Nucleus accumbens (tissue), 56 donors: ENCODE results near the gene PTEN.
"Not testable (repeated sequence)": the region's sequence is repeated elsewhere in the genome, so short reads cannot be mapped to it uniquely, and the experiment has no call there.

Experiments used
- DNase-seq, 56 donors: peaks; one replicate each; lab custom pipeline; 2025; lab: John Stamatoyannopoulos, UW

PTEN gene

DNA sequence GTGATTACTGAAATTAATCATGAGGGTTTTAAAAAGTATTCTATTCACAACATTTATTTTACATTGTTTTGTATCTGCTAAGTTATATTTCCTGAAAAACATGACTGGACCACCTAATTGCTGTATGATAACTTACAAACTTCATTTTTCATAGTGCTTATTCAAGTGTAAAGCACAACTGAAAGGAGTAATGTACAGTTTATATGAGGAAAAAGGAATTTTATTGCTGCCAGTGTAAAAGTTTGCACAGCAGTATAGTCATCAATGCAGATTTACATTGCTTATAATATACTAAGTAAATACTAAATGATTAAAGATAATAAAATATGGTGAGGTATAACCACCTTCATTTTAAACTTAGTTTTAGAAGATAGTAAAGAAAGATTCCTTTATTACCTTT lies 4.0 kb downstream of the PTEN start:
- DNase-seq, result no peak

DNA sequence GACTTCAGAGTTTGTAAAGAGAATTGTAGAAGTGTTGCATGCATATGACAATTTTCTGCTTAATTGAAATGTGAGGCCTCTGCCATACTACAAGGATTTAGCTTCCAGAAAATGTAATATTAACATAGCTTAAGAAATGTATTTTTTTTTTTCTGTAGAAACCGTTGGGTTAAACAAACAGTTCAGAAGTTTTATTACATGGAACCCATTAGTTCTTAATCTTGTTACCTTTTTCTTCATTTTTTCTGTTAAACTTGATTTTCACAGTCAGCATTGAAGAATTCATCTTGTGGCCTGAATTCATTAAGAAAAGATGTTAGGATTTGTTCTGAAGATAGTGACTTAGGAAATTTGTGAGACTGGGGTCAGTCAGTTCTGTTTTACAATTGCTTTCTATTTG lies 4.9 kb downstream of the PTEN start:
- DNase-seq, result no peak

DNA sequence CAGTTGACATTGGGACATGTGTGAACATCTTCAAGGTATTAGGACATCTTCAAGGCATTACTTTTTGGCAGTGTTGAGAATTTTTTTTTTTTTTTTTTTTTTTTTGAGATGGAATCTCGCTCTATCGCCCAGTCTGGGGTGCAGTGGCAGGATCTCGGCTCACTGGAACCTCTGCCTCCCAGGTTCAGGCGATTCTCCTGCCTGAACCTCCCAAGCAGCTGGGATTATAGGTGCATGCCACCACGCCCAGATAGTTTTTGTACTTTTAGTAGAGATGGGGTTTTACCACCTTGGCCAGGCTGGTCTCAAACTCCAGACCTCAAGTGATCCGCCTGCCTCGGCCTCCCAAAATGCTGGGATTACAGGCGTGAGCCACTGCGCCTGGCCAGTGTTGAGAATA lies 5.7 kb downstream of the PTEN start:
- DNase-seq, result not testable (repeated sequence)

DNA sequence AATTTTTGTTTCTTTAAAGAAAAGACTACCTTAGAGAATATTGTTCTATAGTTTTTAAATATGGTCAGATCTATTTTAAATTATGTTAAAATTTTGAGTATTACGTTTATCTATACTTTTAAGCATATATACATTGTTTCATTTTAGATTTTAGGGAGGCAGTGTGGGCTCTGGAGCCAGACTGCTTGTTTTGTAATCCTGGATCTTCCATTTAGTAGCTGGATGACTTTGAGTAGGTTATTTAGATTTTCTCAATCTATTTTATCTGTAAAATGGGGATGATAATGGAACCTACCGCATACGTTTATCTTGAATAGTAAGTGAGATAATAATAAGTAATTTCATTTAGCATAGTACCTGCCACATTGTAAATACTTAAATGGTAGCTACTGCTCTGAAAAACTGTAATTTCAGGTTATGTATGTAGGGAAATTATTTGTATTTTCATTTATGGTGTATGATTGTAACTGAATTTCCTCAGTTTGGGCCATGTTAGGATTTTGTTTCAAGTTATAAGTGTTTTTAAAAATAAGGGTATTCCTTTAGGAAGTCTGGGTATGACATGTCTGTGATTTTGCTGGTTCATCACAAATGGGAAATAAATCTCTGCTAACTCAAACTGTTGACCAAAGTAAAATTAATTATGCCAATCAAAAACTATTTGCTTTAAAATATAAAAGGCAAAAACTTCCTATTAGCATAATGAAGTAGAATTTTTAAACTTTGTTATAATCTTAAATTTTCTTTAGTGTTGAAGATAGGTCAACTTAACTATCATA lies 6.5 kb downstream of the PTEN start:
- DNase-seq, result no peak

DNA sequence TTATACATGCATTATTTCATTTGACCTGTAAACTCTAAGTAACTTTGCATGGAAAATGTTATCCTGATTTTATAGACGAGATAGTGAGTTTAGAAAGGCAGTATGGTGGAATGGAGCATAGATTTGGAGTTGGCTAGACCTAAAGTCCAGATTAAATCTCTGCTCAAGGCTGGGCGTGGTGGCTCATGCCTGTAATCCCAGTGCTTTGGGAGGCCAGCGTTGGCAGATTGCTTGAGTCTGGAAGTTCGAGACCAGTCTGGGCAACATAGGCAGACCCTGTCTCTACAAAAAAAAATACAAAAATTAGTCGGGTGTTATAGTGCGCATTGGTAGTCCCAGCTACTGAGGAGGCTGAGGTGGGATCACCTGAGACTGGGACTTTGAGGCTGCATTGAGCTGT lies 9.4 kb downstream of the PTEN start:
- DNase-seq, result no peak

DNA sequence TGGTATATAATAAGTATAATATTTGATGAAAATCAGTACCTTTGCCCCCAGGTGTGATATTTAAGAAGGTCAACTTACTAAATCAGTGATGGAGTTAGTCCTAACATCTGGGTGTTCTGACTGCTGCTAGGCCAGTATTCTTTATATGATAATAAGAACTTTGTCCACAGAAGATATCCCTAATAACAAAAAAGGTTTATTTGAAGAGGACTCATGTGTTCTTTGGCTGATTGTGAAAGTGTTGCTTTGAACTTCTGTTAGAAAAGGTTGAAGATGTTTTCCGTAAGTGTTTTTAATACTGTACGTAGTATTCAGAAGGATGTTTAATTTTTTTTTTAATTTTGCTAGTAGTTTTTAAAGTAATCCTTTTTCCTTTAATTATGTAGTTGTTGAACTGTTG lies 10.2 kb downstream of the PTEN start:
- DNase-seq, result no peak

DNA sequence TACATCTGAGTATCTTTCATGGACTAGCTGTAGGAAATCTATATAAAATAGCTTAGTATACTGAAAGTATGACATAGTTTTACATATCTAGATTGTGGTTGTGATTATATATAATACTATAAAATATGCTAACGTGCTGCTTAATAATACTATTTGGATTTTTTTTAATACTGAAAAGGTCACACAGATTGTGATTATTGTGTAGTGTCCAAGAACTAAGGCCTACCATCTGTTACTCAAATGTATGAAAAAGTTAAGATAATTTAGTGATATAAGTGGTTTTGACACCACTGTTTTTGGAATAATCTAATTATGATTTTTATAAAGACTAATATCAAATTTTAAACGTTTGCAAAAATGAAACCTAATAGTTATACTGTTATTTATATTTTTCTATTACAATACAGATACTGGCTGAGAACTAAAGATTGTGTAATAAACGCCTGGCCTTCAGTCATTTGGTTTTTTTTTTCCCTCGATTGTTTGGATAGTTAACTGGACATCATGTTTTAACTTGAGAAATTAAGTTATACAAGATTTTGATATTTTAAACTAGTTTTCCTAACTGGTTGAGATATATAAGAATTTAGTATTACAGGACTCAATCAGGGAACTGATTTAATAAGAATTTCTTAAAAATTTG lies 12.6 kb downstream of the PTEN start:
- DNase-seq, result no peak

DNA sequence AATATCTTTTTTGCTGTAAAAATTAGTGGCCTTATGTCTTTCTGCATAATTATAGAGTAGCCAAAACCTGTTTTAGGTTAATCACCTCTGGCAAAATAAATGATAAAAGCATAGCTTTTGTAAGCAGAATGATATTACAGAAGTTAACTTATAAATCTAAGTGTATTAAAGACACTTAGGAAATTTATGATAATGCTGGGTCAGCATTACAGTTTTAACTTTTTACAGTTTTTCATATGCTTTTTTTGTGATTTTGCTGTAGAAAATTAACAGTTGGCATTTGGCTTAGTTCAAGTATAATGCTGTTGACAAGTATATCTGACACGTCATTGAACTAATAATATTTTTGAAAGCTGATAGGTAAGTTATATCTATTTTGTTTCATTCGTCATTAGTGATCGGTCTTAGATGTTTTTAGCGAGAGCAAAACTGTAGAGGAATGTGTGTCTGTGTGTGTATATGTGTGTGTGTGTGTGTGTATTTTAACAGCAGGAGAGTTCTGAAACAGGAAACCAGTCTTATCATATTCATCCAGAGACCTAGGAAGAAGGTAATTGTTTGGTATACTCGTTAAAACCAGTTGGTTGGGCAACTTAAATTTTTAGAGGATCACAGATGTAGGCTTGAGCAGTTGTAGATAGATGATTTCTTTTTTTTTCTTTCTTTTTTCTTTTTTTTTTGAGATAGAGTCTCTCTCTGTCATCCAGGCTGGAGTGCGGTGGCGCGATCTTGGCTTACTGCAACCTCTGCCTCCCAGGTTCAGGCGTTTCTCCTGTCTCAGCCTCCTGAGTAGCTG lies 15.4 kb downstream of the PTEN start:
- DNase-seq, result no peak

DNA sequence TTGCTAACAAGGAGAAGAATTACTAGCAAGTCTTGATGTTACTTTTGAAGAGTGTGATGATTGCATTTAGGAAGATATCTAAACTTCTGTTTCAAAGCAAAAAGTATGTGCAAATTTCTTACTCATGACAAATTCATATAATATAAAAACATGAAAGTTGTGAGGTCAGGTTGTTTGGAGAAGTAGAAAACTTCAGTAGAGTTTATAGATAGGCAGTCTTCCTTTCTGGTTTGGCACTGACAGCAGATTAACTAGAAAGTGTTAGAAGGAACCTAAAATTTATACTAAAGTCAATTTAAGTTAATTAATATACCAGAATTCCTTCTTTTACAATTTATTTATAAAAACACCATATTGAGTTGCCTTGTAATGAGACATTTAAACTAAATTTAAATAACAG lies 16.9 kb downstream of the PTEN start:
- no peak for DNase-seq

DNA sequence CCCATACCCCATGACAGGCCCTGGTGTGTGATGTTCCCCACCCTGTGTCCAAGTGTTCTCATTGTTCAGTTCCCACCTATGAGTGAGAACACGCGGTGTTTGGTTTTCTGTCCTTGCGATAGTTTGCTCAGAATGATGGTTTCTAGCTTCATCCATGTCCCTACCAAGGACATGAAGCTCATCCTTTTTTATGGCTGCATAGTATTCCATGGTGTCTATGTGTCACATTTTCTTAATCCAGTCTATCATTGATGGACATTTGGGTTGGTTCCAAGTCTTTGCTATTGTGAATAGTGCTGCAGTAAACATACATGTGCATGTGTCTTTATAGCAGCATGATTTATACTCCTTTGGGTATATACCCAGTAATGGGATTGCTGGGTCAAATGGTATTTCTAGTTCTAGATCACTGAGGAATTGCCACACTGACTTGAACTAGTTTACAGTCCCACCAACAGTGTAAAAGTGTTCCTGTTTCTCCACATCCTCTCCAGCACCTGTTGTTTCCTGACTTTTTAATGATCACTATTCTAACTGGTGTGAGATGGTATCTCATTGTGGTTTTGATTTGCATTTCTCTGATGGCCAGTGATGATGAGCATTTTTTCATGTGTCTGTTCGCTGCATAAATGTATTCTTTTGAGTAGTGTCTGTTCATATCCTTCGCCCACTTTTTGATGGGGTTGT lies 18.1 kb downstream of the PTEN start:
- not testable (repeated sequence) for DNase-seq

DNA sequence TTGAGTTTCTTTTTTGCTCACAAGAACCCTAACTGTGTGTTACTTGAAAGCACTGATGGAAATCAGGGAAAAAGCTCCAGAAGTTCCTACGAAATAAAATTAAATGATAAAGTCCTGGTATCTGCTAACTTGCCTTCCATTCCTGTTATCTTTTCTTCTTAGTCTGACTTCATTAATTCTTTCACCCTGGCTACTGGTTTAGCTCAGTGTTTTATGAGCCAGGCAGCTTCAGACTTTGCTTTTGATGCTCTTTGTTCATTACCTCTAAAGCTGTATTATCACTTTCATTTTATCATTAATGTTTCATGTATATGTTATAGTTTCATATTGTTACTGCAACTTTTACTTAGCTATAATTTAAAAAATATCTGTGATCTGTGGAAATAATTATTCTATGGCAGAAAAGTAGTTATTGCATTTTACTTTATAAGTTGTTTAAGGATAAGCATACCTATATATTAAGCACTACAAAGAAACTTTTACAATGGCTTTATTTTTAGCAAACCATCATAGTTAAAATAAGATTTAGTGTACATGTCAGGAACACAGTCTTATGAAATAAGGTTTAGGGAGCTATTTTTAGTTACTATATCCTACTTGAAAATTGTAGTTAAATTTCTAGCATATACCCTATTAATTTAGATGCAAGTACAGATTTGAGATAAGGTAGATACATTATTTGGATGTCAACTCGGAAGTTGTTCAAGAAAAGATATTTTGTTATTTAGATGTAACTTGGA lies 19.3 kb downstream of the PTEN start:
- no peak for DNase-seq

DNA sequence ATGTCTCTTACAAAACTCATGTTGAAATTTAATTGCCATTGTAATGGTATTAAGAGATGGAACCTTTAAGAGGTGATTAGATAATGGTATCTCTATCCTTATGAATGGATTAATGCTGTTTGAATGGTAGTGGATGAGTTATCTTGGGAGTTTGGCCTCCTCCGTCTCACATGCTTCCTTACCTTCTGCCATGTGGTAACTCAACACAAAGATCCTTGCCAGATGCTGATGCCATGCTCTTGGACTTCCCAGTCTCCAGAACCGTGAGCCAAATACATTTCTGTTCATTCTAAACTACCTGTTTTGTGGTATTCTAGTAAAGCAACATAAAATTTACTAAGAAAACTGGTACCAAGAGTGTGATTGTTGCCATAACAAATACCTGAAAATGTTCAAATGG lies 23.2 kb downstream of the PTEN start:
- no peak for DNase-seq

DNA sequence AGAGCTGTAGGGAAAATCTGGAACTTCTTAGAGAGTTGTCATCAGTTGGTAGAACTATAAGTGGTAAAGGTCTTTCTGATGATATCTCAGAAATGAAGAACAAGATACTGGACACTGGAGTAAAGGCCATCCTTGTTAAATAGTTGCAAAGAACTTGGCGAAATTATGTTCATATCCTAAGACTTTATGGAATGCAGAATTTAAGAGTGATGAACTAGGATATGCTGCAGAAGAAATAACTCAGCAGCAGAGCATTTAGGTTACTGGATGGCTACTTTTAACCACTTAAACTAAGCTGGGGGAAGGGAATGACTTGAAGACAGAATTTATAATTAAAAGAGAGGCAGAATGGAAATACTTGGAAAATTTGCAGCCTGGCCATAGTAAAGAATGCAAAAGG lies 23.7 kb downstream of the PTEN start:
- no peak for DNase-seq

DNA sequence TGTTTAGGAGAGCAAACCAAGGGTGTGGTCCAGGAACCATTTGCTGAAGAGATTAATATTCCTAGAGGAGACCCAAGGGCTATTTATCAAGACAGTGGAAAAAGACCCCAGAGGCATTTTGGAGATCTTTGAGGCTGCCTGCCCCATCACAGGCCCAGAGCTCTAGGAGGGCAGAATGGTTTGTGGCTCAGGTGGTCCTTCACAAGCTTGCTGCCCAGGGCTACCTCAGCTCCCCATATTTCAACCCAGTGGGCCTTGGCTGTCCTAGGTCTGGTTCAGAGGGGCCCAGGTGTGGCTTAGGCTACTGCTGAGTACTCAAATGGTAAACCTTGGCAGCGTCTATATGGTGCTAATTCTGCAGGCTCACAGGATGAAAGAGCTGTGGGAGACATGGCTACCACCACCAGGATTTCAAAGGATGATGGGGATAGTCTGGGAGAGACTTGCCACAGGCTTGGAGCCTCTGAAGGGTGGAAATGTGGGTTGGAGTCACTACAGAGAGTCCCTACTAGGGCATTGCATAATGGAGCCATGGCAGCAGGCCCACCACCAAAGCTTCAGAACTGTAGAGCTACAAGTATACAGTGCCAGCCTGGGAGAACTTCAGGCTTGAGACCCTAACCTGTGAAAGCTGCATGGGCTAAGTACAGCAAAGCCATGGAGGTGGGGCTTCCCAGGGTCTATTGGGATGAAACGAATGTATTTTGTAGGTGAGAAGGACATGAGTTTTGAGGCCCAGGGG lies 24.3 kb downstream of the PTEN start:
- DNase-seq, result no peak

DNA sequence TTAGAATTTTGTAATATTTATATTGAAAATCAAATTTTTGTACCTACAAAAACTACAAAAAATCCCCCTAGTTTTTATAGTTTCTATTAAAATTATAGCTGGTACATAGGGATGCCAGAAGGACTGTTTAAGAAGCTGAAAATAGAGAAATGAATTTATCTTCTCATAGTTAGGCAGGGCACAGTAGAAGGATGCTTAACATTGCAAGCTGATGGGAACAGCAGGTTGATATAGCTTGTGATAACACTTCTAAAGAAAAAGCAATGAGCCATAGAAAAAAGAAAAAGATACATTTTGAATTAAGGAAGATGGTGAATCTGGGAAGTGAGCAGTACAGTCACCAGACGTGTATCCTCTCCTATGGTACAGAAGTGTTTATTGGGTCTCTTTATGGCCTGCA lies 32.0 kb downstream of the PTEN start:
- no peak for DNase-seq

DNA sequence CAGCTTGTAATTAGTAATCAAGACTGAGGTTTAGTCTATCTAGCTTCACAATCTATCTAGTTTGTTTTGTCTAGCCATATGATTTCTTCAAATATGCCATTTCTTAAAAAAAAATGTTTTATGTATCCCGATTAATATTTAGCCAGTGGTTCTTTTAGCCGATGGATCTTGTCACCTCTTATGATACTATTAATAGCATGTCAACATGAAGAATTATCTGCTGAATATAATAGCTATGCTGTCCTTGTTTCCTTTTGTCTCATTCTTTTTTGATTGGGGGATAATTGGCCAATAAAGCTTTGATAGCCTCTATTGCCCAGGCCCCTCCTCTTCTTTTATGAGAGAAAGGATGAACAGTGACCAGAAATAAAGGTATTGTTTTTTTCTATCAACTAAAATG lies 32.8 kb downstream of the PTEN start:
- no peak for DNase-seq

DNA sequence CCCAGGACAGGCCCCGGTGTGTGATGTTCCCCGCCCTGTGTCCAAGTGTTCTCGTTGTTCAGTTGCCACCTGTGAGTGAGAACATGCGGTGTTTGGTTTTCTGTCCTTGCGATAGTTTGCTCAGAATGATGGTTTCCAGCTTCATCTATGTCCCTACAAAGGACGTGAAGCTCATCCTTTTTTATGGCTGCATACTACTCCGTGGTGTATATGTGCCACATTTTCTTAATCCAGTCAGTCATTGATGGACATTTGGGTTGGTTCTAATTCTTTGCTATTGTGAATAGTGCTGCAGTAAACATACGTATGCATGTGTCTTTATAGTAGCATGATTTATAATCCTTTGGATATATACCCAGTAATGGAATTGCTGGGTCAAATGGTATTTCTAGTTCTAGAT lies 34.5 kb downstream of the PTEN start:
- DNase-seq, result not testable (repeated sequence)

DNA sequence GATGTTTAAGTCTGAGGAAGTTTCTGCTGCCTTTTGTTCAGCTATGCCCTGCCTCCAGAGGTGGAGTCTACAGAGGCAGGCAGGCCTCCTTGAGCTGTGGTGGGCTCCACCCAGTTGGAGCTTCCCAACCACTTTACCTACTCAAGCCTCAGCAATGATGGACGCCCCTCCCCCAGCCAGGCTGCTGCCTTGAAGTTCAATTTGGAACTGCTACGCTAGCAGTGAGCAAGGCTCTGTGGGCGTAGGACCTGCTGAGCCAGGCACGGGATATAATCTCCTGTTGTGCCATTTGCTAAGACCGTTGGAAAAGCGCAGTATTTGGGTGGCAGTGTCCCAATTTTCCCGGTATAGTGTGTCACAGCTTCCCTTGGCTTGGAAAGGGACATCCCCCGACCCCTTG lies 40.0 kb downstream of the PTEN start:
- DNase-seq, result not testable (repeated sequence)

DNA sequence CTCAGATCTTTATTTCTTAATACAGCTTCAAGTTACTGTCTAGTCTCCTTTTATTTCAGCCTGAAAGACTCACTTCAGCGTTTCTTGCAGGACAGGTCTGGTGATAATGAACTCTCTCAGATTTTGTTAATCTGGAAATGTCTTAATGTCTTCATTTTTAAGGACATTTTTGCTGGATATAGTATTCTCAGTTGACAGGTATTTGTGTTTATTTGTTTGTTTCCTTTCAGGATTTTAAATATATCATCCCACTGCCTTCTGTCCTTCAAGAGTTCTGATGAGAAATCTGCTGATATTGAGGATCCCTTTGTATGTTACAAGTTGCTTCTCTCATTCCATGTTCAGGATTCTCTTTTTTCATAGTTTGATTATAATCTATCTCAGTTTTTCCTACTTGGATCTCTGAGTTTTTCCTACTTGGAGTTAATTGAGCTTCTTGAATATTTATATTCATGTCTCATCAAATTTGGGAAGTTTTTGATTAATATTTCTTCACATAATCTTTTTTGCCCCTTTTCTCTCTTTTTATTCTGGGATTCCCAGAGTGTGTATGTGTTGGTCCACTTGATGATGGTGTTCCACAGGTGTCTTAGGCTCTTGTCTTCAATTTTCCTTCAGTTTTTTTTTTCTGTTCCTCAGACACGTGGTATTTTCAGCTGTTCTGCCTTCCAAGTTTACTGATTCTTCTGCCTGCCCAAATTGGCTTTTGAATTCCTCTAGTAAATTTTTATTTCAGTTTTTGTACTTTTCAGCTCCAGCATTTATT lies 49.9 kb downstream of the PTEN start:
- DNase-seq, result no peak
